Prostate gland (tissue), 2 donors: Measurements from ENCODE around the gene SRP54. TPM values are rescaled to one million over a fixed set of nuclear protein-coding genes. Genes with fewer than 3 reads are reported as not detected.

Source experiments
- DNase-seq: peaks from one replicate; pipeline ENCODE4 v3.0.0-alpha.2; 2019; ENCODE audit warnings: low spot score
- H3K27ac ChIP-seq, 2 donors: fragments of 200-600 bp; sonication (generic); 2 replicates each; pipeline ENCODE4 v1.5.1; 2017 to 2019
- H3K27me3 ChIP-seq: fragments of 200-600 bp; sonication (generic); replicated peaks from 2 replicates; pipeline ENCODE4 v1.5.1; 2019; ENCODE audit not compliant: insufficient read depth
- H3K36me3 ChIP-seq, 2 donors: fragments of 200-600 bp; sonication (generic); 1 replicate in 1 of 2; 2 replicates in 1 of 2; pipeline versions ENCODE4 v1.5.1 to v1.8.1; 2017 to 2019
- H3K4me1 ChIP-seq: fragments of 200-600 bp; sonication (generic); replicated peaks from 2 replicates; pipeline ENCODE4 v1.5.1; 2019
- H3K4me3 ChIP-seq, 2 donors: fragments of 200-600 bp; sonication (generic); 2 replicates each; pipeline ENCODE4 v1.5.1; 2017 to 2019
- H3K9me3 ChIP-seq: fragments of 200-600 bp; sonication (generic); 2 replicates; pipeline ENCODE4 v1.5.1; 2017
- POLR2A ChIP-seq: fragments of 450-650 bp; IDR thresholded peaks from one replicate; pipeline ENCODE4 v1.6.1; 2016; ENCODE audit warnings: antibody characterized with exemption, mild to moderate bottlenecking
- POLR2AphosphoS5 ChIP-seq: sonication (generic); formaldehyde crosslinking; IDR thresholded peaks from one replicate; pipeline ENCODE4 v1.6.1; 2017; ENCODE audit warnings: antibody characterized with exemption
- WGBS: methylation state at CpG from one replicate; pipeline ENCODE4 v1.1.5; 2018; 5-methylcytosine and 5-hydroxymethylcytosine counted together
- intact Hi-C: fragments of 100-400 bp; cut with DNase I; formaldehyde crosslinking; loops from one replicate; pipeline ENCODE4 v1.14.2; 2022
- total RNA-seq, 2 donors: library from RNA; depleted of rRNA; stranded (reverse); fragments of >200 nt; gene quantifications; one replicate each; pipeline ENCODE4 v1.1.0, GENCODE V29; 2016
- TF ChIP-seq, protein P1 (sequence below), 4 experiments: fragments of 200-600 bp in 2 of 4; fragments of 450-650 bp in 2 of 4; sonication (generic) in 2 of 4; IDR thresholded peaks; 1 replicate in 3 of 4; 2 replicates in 1 of 4; pipeline ENCODE4 v1.5.1; 2016 to 2019; ENCODE audit warnings: antibody characterized with exemption in 4 of 4, mild to moderate bottlenecking in 2 of 4, moderate library complexity in 2 of 4

SRP54 gene
- total RNA-seq, 2 donors from 2014 or later: 54.9 to 70.0 TPM

GRCh38 chr14:35068238-35069012 is 85.6 kb downstream of the SRP54 start:
- Histone ChIP-seq H3K9me3 (no peaks in the 10 kb centered on the region), H3K27ac (peak overlapping the region; percentile 55 to 64), H3K36me3 (no peaks in the 10 kb centered on the region), H3K4me3 (no peak overlapping the region), H3K27me3 (no peaks in the 10 kb centered on the region), H3K4me1 (peaks cover 2% of the 10 kb centered on the region)
- intact Hi-C loops: no loop called here
- TF ChIP-seq POLR2AphosphoS5: peak; percentile 83
- TF ChIP-seq, protein P1, sequence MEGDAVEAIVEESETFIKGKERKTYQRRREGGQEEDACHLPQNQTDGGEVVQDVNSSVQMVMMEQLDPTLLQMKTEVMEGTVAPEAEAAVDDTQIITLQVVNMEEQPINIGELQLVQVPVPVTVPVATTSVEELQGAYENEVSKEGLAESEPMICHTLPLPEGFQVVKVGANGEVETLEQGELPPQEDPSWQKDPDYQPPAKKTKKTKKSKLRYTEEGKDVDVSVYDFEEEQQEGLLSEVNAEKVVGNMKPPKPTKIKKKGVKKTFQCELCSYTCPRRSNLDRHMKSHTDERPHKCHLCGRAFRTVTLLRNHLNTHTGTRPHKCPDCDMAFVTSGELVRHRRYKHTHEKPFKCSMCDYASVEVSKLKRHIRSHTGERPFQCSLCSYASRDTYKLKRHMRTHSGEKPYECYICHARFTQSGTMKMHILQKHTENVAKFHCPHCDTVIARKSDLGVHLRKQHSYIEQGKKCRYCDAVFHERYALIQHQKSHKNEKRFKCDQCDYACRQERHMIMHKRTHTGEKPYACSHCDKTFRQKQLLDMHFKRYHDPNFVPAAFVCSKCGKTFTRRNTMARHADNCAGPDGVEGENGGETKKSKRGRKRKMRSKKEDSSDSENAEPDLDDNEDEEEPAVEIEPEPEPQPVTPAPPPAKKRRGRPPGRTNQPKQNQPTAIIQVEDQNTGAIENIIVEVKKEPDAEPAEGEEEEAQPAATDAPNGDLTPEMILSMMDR (IDR thresholded peaks at IDR 0.05): no peak
- WGBS: 76% methylated on average over 4 of the region's 4 CpGs
- peak; percentile 39 for DNase-seq

- Histone ChIP-seq H3K4me1 (peaks cover 2% of the 10 kb centered on the region), H3K27me3 (no peaks in the 10 kb centered on the region), H3K27ac (no peak overlapping the region), H3K9me3 (no peaks in the 10 kb centered on the region), H3K4me3 (no peak overlapping the region), H3K36me3 (no peaks in the 10 kb centered on the region)
- intact Hi-C loops: no loop called here
- WGBS: 93% methylated on average over 3 of the region's 3 CpGs
- no peak for DNase-seq
- TF ChIP-seq POLR2AphosphoS5: no peak
These were observed 89.4 kb downstream of the SRP54 start for GRCh38 chr14:35072226-35072625.

GRCh38 chr14:35073486-35073885 is 90.7 kb downstream of the SRP54 start:
- no peak for TF ChIP-seq POLR2AphosphoS5
- TF ChIP-seq POLR2A: no peak
- TF ChIP-seq, protein P1 (IDR thresholded peaks at IDR 0.05): no peak
- Histone ChIP-seq H3K4me1 (peaks cover 2% of the 10 kb centered on the region), H3K27me3 (no peaks in the 10 kb centered on the region), H3K27ac (no peak overlapping the region), H3K4me3 (no peak overlapping the region), H3K9me3 (no peaks in the 10 kb centered on the region), H3K36me3 (no peaks in the 10 kb centered on the region)
- intact Hi-C loops: no loop called here
- no peak for DNase-seq
- 72% methylated on average over 1 of the region's 1 CpG for WGBS

DNA sequence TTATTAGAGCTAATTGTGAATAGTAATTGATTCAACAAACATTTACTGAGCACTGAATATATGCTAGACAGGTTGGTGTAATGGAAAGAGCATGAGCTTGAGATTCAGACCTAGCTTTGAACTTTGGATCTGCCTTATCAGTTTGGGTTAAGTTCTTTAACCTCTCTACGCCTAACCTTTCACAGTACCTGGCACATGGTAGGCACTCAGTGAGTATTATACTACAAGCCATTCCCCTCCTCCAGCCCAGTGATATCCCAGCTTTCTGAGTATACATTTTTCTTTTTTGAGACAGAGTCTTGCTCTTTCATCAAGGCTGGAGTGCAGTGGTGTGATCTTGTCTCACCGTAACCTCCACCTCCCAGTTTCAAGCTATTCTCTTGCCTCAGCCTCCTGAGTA is 95.3 kb downstream of the SRP54 start:
- no peak overlapping the region for H3K4me3 ChIP-seq
- 96% methylated on average over 2 of the region's 2 CpGs for WGBS
- TF ChIP-seq, protein P1 (IDR thresholded peaks at IDR 0.05): no peak
- TF ChIP-seq POLR2A: no peak
- TF ChIP-seq POLR2AphosphoS5: no peak

More for the DNA sequence above, 95.3 kb downstream of the SRP54 start:
- no peaks in the 10 kb centered on the region for H3K36me3 ChIP-seq
- no peaks in the 10 kb centered on the region for H3K27me3 ChIP-seq
- H3K9me3 ChIP-seq: no peaks in the 10 kb centered on the region
- intact Hi-C loops: no loop called here
- no peak overlapping the region for H3K27ac ChIP-seq
- no peak for DNase-seq
- peaks cover 2% of the 10 kb centered on the region for H3K4me1 ChIP-seq

Other genes starting within 250 kb of the SRP54 start
- gene BAZ1A, start 107.6 kb upstream of the SRP54 start, total RNA-seq: 10 to 100 TPM; 25.3 to 31.5 TPM
- gene FAM177A1, start 63.3 kb downstream of the SRP54 start, total RNA-seq: 10 to 100 TPM; 58.1 to 89.8 TPM
- 10 to 100 TPM; 16.1 to 20.9 TPM for gene PPP2R3C, start 139.0 kb downstream of the SRP54 start, total RNA-seq
- gene PRORP, start 139.6 kb downstream of the SRP54 start, total RNA-seq: 10 to 100 TPM; 19.7 to 27.9 TPM